IPS DF 4.7 (cell line): ENCODE results near the gene PRSS37.
"Not testable (repeated sequence)": the region's sequence is repeated elsewhere in the genome, so short reads cannot be mapped to it uniquely, and the experiment has no call there.

Source experiments
- DNase-seq: peaks from one replicate; pipeline ENCODE4 v3.0.0-alpha.2; 2013; ENCODE audit warnings: low spot score; ENCODE audit errors: extremely low read depth

Gene PRSS37, protein sequence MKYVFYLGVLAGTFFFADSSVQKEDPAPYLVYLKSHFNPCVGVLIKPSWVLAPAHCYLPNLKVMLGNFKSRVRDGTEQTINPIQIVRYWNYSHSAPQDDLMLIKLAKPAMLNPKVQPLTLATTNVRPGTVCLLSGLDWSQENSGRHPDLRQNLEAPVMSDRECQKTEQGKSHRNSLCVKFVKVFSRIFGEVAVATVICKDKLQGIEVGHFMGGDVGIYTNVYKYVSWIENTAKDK

GRCh38 chr7:141841385-141841784 is at the start of gene PRSS37:
Gene PRSS37 (minus strand): TSS chr7:141841485. CDS start chr7:141841049, 436 bp downstream.
- DNase-seq = no peak

- no peak for DNase-seq
These were observed 48.0 kb upstream of the PRSS37 start for GRCh38 chr7:141889321-141889720.

DNA sequence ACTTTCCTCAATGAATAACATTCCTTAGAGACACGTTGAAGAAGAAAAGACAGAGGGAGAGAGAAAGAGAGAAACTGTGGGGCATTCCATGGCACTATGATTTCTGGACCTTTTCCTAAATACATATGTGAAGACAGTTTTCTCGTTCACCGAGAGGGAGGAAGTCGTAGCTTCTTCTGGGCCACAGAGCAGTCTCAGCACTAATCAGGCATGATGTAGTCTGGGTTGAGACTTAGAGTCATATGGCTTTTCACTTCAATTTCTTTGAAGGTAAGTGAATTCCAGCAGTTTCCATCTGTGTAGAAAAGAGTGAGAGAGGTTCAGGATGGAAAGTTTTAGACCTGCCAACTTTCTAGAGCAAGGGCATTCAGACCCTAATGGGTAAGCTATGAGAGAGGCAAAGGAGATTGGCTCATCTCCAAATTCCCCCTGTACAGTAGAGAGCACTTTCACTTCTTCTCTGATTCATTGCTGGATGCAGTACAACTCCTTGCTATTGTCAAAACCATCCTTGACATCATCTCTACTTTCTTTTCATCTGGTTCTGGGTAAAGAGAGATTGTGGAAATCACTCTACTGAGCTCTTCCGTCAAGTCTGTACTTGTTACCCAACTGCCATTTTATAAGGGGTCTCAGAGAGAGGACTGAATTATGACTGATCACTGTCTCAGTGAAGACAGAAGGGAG is 43.4 kb upstream of the PRSS37 start:
- DNase-seq = no peak

DNA sequence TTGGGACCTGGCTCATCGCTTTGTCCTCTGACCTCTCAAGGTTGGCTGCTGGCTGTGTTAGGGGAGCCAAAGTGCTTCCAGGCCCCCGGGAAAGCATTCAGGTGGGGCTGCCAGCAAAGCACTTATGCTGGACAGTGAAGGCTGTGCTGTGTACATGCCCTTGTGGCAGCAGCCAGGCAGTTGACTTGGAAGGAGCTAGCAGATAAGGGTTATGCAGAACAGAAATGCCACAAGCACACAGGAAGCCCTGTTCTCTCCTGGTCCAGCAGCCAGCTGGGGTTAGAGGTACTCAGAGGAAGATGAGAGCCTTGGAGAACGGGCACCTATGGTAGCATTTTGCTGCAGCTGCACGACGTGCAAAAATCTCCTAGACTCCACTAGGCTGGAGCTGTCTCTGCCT is 39.7 kb upstream of the PRSS37 start:
- DNase-seq = no peak

GRCh38 chr7:141877365-141877764 is 36.1 kb upstream of the PRSS37 start:
- no peak for DNase-seq

GRCh38 chr7:141876371-141876770 is 35.1 kb upstream of the PRSS37 start:
- no peak for DNase-seq

DNA sequence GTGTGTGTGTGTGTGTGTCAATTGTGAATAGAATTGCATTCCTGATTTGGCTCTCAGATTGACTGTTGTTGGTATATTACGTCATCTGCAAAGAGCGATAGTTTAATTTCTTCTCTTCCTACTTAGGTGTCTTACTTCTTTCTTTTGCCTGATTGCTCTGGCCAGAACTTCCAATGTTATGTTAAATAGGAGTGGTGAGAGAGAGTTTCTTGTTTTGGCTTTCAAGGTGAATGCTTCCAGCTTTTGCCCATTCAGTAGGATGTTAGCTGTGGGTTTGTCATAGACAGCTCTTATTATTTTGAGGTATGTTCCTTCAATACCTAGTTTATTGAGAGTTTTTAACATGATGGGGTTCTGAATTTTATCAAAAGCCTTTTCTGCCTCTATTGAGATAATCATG is 34.2 kb upstream of the PRSS37 start:
- no peak for DNase-seq

DNA sequence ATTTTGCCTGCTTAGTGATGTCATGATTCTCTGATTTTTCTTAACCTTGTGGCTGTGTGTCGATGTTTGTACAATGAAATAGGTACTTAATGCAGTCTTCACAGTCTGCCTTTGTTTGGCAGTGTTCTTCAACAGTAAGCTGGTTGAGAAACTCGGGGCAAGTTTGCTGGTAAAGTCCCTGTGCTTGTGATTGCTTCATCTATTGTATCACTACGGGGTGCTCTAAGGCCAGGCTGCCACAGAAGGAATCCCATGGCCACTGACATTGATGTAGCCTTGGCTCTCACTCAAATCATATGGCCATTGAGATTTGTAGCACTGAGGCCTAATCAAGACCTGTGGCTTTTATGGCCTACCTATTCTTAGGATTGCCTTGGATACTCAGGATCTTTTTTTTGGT is 33.5 kb upstream of the PRSS37 start:
- DNase-seq = peak; percentile 7

- no peak for DNase-seq
These were observed 31.6 kb upstream of the PRSS37 start for GRCh38 chr7:141872931-141873330.

DNA sequence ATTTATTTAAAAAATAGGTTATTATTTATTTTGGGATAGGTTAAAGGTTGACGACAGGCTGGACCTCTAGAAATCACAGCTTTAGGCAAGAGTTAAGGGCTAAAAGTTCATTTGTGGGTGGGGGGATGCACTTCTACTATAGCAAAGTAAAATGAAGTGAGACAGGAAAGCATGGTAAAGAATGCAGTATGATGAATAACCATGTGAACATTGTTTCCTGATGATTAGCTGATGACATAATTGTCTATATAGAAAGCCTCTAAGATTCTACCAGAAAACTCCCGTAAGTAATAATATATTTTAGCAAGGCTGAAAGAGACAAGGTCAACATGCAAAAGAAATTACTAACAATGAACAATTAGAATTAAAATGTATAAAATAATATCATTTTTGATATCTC is 25.7 kb upstream of the PRSS37 start:
- DNase-seq = no peak

GRCh38 chr7:141864765-141865447 is 23.6 kb upstream of the PRSS37 start:
- no peak for DNase-seq

DNA sequence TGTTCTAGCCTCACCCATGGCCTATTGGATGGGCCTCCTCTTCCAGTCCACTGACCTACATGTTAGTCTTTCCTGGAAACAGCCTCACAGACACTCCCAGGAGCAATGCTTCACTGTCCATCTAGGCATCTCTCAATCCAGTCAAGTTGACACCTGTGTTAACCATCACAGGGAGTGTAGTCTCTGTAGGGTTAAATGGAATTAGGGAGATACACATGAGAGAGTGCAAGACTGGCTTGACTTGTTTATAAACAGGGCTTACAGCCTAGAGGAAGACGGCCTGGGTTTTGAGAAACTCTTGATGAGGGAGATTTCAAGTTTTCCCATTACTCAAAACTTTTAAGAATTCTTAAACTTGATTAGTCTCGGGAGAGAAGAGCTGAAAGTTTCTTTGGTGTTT is 18.9 kb upstream of the PRSS37 start:
- no peak for DNase-seq

- no peak for DNase-seq
These were observed 6.7 kb upstream of the PRSS37 start for GRCh38 chr7:141847996-141848395.

GRCh38 chr7:141844256-141844655 is 3.0 kb upstream of the PRSS37 start:
- no peak for DNase-seq

DNA sequence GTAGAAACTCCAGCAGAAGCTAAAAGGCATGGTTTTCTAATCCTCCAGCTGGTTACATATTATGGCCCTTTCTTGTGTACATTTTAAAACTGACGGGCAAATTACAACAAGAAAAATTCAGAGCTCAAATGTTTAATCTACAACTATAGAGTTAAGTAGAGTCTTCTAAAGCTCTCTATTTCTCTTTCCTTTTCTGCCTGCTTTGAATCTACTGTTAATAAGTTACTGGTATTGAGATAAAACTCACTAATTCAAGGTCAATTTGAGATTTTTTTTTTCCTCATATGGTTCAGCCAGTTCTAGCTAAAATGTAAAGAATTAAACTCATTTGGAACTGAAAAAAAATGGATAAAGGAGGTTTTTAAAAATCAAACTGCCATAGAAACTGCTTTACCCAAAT is 1.6 kb upstream of the PRSS37 start:
- DNase-seq = no peak

DNA sequence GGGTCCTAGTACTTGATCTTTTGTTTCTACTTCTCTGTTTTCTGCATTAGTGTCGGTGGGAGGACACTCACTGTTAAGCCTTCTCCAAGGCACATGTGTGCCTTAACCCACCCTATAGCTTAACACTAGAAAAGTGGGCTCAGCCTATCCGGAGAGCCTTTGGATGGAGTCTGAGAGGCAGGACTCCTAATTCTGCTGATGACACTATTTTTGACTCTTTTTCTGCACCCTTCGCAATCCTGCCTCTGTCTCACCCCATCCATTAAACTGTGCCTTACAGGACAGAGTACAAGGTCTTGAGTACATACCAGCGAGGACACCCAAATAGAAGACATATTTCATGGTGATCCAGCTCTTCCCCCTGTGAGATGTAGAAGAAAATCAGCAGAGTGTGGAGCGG is 577 bp downstream of the PRSS37 start:
- no peak for DNase-seq

- DNase-seq = no peak
These were observed 2.0 kb downstream of the PRSS37 start for GRCh38 chr7:141839256-141839655.

- DNase-seq = no peak
These were observed 2.7 kb downstream of the PRSS37 start for GRCh38 chr7:141838581-141838980.

- no peak for DNase-seq
These were observed 3.6 kb downstream of the PRSS37 start for GRCh38 chr7:141837683-141838082.

GRCh38 chr7:141822432-141822831 is 18.9 kb downstream of the PRSS37 start:
- DNase-seq = not testable (repeated sequence)

- DNase-seq = no peak
These were observed 21.2 kb downstream of the PRSS37 start for GRCh38 chr7:141820067-141820466.

DNA sequence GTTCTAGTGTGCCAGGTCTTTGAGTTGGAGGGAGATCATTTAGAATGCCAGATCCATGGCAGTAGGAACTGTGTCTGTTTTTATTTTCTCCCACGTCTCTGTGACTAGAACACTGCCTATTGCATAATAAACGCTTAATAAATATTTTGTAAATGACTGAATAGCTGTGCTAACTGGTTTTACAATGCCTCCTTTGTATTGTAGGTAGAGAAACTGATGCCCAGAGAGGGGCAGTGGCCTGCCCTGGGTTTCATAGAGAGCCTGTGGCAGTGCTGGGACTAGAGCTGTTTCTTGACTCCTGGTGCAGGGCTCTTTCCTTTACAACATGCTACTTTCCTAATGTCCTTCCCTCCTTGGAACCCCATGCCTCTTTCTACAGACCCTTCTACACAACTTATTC is 48.8 kb downstream of the PRSS37 start:
- DNase-seq = no peak

GRCh38 chr7:141789917-141790316 is 51.4 kb downstream of the PRSS37 start, which contains the start of gene TAS2R5:
Gene TAS2R5 (plus strand): TSS chr7:141790217. CDS start chr7:141790362, 145 bp downstream.
- no peak for DNase-seq
